NOMO-1 (cell line): ENCODE measurements around the gene SPATA9.
"Not testable (repeated sequence)": the region's sequence is repeated elsewhere in the genome, so short reads cannot be mapped to it uniquely, and the experiment has no call there.

Experiments
- DNase-seq, 2 experiments: peaks; one replicate each; lab custom pipeline; 2025; ENCODE audit not compliant: unreplicated experiment in 2 of 2; lab: John Stamatoyannopoulos, UW

The SPATA9 gene

GRCh38 chr5:95646569-95647431, 36.0 kb downstream of the SPATA9 start, which contains the start of gene RFESD:
Gene RFESD, plus strand, starts transcription at chr5:95646777. Its CDS starts 5,495 bp downstream, at chr5:95652272.
- peak; percentile 95 to 96 for DNase-seq

GRCh38 chr5:95646226-95646568, 36.6 kb downstream of the SPATA9 start:
- DNase-seq: not testable (repeated sequence)

DNA sequence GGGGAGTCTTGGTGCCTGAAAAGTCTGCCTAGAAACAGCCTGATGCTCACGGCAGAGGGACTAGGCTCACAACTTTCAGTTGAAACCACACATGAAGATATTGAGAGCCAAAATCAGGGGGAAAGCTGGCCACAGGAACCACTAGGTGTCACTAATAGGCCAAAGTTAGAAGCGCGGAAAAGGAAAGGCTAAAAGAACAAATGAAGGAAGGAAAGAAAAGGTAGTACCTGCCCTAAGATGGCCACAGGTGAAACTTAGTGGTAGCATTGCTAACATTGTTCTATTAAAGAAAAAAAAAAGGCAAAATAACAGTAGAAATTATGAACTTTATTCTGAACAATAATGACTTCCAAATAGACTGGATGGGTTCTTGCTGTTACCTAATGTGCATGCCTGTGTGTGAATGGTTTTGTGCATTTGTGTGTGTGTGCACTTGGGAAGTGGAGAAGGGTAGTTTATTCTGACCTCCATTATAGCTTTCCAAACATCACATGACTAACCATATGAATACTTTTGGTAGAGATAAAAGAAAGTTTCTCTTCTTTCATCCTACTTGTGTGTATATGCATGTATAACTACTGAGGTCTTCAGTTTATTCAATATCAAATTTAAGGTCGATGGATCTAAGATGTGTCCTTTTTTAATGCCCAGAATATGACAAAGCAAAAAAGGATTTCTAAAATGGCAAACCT, 38.3 kb downstream of the SPATA9 start:
- DNase-seq: peak; percentile 27 to 58

DNA sequence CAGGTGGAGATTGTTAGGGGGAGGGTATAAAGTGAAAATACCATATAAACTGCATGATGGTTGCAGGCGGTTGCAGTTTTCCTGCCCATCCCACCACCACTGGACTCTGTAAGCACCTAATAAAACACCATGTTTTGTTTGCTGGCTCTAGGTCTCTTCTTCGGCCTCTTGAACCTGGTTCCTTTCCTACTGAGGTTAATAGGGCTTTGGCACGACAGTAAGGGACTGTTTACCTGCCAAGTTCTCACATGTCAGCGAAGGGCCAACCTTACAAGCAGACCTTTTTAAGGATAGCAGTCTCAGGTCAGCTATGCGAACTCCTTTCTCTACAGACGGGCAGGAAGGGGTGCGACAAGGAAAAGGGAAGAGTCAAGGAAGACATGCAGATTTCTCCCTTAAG, 39.6 kb downstream of the SPATA9 start:
- no peak for DNase-seq

DNA sequence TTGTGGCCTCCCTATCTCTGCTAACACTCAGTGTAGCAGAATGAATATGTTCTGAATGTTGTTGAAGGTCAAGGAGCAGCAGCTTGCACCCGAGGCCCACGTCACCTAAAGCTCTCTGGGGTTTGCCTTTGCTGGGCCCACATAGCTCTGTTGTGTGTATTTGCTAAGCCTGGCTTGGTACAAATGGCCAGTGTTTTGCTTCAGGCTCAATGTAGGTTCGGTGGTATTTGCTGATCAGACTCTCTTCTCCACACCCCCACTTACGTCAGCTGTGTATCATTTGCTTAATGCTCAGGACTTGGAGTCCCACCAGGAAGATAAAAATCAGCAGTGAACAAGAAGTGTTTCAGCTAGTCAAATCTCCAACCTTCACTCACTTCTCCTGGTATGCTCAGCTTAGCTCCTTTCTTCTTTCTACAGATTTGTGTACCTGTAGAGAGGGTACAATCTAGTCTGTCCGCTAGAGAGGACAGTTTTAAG, 41.0 kb downstream of the SPATA9 start:
- no peak for DNase-seq

DNA sequence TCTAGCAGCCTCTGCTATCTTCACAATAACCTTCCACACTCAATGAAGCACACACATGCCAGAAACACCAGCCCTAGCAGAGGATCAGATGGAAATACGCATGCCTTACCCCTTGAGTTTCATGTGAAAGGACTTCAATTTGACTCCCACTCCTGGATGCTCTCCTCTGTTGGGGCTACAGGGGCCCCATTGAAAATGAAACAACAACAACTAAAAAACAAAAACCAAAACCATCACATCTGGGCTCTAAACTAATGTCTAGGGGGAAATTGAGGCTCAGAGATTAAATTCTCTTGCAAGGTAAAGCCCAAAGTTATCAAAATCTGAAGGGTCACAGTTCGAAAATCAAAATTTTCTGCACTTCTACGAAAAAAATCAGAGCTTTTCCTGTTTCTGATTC, 44.2 kb downstream of the SPATA9 start:
- no peak for DNase-seq

DNA sequence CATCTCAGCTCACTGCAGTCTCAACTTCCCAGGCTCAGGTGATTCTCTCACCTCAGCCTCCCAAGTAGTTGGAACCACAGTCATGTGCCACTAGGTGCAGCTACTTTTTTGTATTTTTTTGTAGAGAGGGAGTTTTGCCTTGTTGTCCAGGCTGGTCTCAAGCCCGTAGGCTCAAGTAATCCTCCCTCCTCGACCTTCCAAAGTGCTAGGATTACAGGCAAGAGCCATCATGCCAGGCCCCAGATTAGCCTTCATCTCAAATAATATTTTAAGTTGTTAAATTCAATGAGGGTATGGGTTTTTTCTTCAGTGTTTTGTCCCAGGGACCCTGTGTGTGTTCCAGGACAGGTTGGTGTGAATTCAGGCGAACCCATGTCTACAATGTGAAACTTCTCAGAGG, 48.7 kb downstream of the SPATA9 start:
- DNase-seq: no peak

- DNase-seq: no peak
These were observed 49.1 kb downstream of the SPATA9 start for GRCh38 chr5:95633671-95634070.

- not testable (repeated sequence) for DNase-seq
These were observed 49.8 kb downstream of the SPATA9 start for GRCh38 chr5:95632942-95633341.

DNA sequence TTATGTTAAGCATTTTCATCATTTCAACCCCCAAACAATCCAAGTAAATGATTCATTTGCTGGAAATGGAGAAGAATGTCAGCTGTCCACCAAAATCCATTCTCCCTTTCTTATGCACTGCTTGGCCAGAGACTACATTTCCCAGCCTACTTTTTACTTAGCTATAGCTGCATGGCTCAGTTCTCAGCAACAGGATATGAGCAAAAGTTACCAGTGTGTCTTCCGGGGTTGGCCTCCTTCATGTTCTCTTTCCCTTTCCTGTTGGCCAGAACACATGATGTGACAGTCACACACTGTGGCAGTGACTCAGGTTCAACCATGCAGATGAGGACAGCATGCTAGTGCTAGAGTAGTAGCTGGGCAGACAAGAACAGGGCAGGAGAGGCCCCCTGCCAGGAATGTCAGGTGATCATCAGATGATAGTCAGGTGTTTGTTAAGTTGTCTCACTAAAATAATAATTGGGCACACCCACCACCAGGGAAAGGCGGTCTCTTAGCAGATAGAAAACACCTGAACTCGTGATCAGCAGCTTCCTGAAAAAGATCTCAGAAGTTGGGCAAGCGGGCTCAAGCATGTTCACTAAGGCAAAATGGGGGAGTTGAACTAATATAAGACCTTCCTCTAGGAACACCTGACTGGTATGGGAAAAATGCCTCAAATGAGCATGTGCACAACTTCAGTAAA, 50.7 kb downstream of the SPATA9 start:
- peak in 1 of 2 experiments; percentile 13 for DNase-seq

- no peak for DNase-seq
These were observed 51.4 kb downstream of the SPATA9 start for GRCh38 chr5:95631255-95631958.

GRCh38 chr5:95630394-95630917, 52.3 kb downstream of the SPATA9 start:
- DNase-seq: no peak

- DNase-seq: no peak
These were observed 53.9 kb downstream of the SPATA9 start for GRCh38 chr5:95628933-95629332.

GRCh38 chr5:95627971-95628810, 54.6 kb downstream of the SPATA9 start:
- DNase-seq: no peak

GRCh38 chr5:95626701-95627100, 56.1 kb downstream of the SPATA9 start:
- DNase-seq: no peak

DNA sequence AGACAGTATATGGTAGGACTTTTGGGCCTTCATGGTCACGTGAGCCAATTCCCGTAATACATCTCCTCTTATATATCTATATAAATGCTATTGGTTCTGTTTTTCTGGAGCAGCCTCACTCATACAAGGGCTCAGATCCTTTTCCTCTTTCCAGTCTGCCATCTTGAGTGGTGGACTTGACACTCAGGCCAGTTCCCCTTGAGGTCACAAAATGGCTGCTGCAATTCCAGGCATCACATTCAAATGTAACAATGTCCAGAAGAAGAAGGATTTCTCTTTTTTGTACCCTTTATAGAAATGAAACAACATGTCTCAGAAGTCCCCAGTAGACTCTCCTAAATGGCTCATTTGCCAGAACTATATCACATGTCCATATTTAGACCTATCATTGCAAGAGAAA, 58.4 kb downstream of the SPATA9 start:
- no peak for DNase-seq

GRCh38 chr5:95623706-95624105, 59.1 kb downstream of the SPATA9 start:
- no peak for DNase-seq

DNA sequence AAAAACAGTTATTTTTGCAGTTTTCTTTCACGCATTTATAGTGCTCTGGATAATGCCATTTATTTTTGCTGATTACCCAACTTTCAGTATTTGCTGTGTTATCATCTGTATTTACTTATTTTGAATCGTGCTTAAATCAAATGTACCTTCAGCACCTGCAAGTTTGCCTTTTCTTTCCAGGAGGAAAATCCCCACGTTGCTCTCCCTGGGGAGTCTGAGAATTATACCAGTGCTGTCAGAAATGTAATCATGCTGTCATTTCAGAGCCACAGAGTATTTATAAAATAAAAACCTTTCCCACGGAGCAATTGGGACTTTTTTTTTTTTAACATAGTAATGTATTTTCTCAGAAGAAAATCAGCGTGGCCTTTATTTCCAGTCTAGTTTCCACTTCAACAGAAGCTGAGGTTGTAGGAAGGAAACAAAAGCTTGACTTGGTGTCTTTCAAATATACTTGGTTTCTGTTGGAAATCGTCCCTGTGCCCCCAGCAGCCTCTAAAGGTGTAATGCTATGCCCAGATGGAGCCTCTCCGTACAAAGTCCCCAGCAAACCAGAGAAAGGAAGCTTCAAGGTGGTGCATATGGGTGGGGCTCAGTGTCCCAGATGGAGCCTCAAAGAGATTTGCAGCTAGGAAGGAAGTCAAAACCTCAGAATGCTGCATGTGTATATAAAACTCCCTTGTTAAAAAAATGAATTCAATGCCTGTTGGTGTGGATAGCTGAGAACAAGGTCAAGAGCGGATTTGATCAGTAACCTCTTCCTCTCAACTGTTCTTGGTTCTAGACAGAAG, 60.8 kb downstream of the SPATA9 start:
- DNase-seq: peak; percentile 19 to 73
